ES-I3 (cell line): ENCODE results near the gene GLUD1.
"Not testable (repeated sequence)": the region's sequence is repeated elsewhere in the genome, so short reads cannot be mapped to it uniquely, and the experiment has no call there.

Experiments
- H3K36me3 ChIP-seq: 2 replicates; pipeline ENCODE4 v1.6.1; 2013; ENCODE audit warnings: mild to moderate bottlenecking, low read length, control low read depth, moderate library complexity; ENCODE audit not compliant: insufficient read depth
- H3K4me1 ChIP-seq: 2 replicates; pipeline ENCODE4 v1.6.1; 2013; ENCODE audit warnings: mild to moderate bottlenecking, control low read depth, low read length; ENCODE audit not compliant: insufficient read depth
- H3K9ac ChIP-seq: 2 replicates; pipeline ENCODE4 v1.6.1; 2013; ENCODE audit warnings: low read depth, mild to moderate bottlenecking, low read length, moderate library complexity
- H3K9me3 ChIP-seq: 2 replicates; pipeline ENCODE4 v1.6.1; 2013; ENCODE audit warnings: mild to moderate bottlenecking, low read length, moderate library complexity; ENCODE audit not compliant: control insufficient read depth, insufficient read depth

The GLUD1 gene

GRCh38 chr10:87009134-87009696, 85.4 kb downstream of the GLUD1 start:
- H3K9ac ChIP-seq, H3K9me3 ChIP-seq, H3K4me1 ChIP-seq, H3K36me3 ChIP-seq: not testable (repeated sequence)

- not testable (repeated sequence) for H3K36me3 ChIP-seq, H3K9me3 ChIP-seq, H3K9ac ChIP-seq, H3K4me1 ChIP-seq
Observed at GRCh38 chr10:87008303-87008702, 86.3 kb downstream of the GLUD1 start.

GRCh38 chr10:87007674-87008073, 87.0 kb downstream of the GLUD1 start:
- H3K9me3 ChIP-seq, H3K4me1 ChIP-seq, H3K36me3 ChIP-seq: not testable (repeated sequence)

GRCh38 chr10:87007124-87007523, 87.5 kb downstream of the GLUD1 start:
- H3K4me1 ChIP-seq, H3K9me3 ChIP-seq, H3K9ac ChIP-seq, H3K36me3 ChIP-seq: not testable (repeated sequence)

More at GRCh38 chr10:87007674-87008073, 87.0 kb downstream of the GLUD1 start:
- not testable (repeated sequence) for H3K9ac ChIP-seq

- no peaks in the 10 kb centered on the region for H3K36me3 ChIP-seq
- H3K4me1 ChIP-seq, result no peaks in the 10 kb centered on the region
- H3K9me3 ChIP-seq, result no peaks in the 10 kb centered on the region
- no peak overlapping the region for H3K9ac ChIP-seq
Observed at GRCh38 chr10:87000491-87000890, 94.2 kb downstream of the GLUD1 start.
